ENCODE measurements around the gene CC2D2A. TPM values are rescaled to one million over a fixed set of nuclear protein-coding genes. Genes with fewer than 3 reads are reported as not detected.

The CC2D2A gene
- total RNA-seq, 2 experiments from 2014 or later: not detected

- no peaks in the 10 kb centered on the region for H3K36me3 Mint-ChIP-seq
- H3K9me3 Mint-ChIP-seq (ENCODE audit: low read depth): no peaks in the 10 kb centered on the region
- no peak for DNase-seq
- CTCF ChIA-PET: interaction anchor here (3.3 kb wide), 1 partner anchor 13 kb away, joined by 12 read pairs; no protein-coding TSS in a partner anchor
- H3K4me1 Mint-ChIP-seq: peaks cover 3% of the 10 kb centered on the region
- H3K27me3 Mint-ChIP-seq: peaks cover 4% of the 10 kb centered on the region
- no peak overlapping the region for H3K4me3 Mint-ChIP-seq
- H3K27ac Mint-ChIP-seq: no peak overlapping the region
- ATAC-seq: no peak
Observed at GRCh38 chr4:15444879-15445547, 24.7 kb upstream of the CC2D2A start.

- Mint-ChIP-seq H3K4me1 (no peaks in the 10 kb centered on the region), H3K36me3 (no peaks in the 10 kb centered on the region), H3K9me3 (ENCODE audit: low read depth) (no peaks in the 10 kb centered on the region), H3K27me3 (peaks cover 4% of the 10 kb centered on the region), H3K4me3 (no peak overlapping the region), H3K27ac (no peak overlapping the region)
- ATAC-seq (no peak), DNase-seq (no peak)
- CTCF ChIA-PET: interaction anchor here (1.0 kb wide), 1 partner anchor 18 kb away, joined by 3 read pairs; the partner anchor contains the start of gene CC2D2A
Observed at GRCh38 chr4:15451181-15451865, 18.4 kb upstream of the CC2D2A start.

- H3K27me3 Mint-ChIP-seq: peaks cover 4% of the 10 kb centered on the region
- no peaks in the 10 kb centered on the region for H3K4me1 Mint-ChIP-seq
- no peak for ATAC-seq
- CTCF ChIA-PET: no interaction called here
- no peaks in the 10 kb centered on the region for H3K9me3 Mint-ChIP-seq (ENCODE audit: low read depth)
- no peak overlapping the region for H3K4me3 Mint-ChIP-seq
- H3K27ac Mint-ChIP-seq: no peak overlapping the region
- H3K36me3 Mint-ChIP-seq: no peaks in the 10 kb centered on the region
- DNase-seq: no peak
Observed at GRCh38 chr4:15451866-15452765, 17.6 kb upstream of the CC2D2A start.

- Mint-ChIP-seq H3K4me3 (no peak overlapping the region), H3K4me1 (no peaks in the 10 kb centered on the region), H3K27ac (no peak overlapping the region), H3K27me3 (peaks cover 4% of the 10 kb centered on the region), H3K36me3 (no peaks in the 10 kb centered on the region), H3K9me3 (ENCODE audit: low read depth) (no peaks in the 10 kb centered on the region)
- DNase-seq (no peak), ATAC-seq (no peak)
- CTCF ChIA-PET: interaction anchor here (1.1 kb wide), 1 partner anchor 31 kb away, joined by 3 read pairs; no protein-coding TSS in a partner anchor
Observed at GRCh38 chr4:15455290-15455689, 14.4 kb upstream of the CC2D2A start.

GRCh38 chr4:15457406-15458201 lies 12.1 kb upstream of the CC2D2A start:
- H3K27ac Mint-ChIP-seq: no peak overlapping the region
- peaks cover 6% of the 10 kb centered on the region for H3K27me3 Mint-ChIP-seq
- CTCF ChIA-PET: interaction anchor here (0.7 to 3.3 kb wide), 21 partner anchors 8 to 499 kb away, joined by 3 to 23 read pairs (median 5); partner anchors contain the start of gene CC2D2A
- ATAC-seq (no peak), DNase-seq (no peak)
- H3K4me1 Mint-ChIP-seq: no peaks in the 10 kb centered on the region
- no peaks in the 10 kb centered on the region for H3K36me3 Mint-ChIP-seq
- no peaks in the 10 kb centered on the region for H3K9me3 Mint-ChIP-seq (ENCODE audit: low read depth)
- no peak overlapping the region for H3K4me3 Mint-ChIP-seq

- CTCF ChIA-PET: interaction anchor here (0.6 to 3.3 kb wide), 12 partner anchors 11 to 229 kb away, joined by 3 to 23 read pairs (median 6); partner anchors contain the start of gene CC2D2A
- DNase-seq: no peak
- Mint-ChIP-seq H3K4me3 (no peak overlapping the region), H3K27ac (no peak overlapping the region), H3K27me3 (peaks cover 6% of the 10 kb centered on the region), H3K9me3 (ENCODE audit: low read depth) (no peaks in the 10 kb centered on the region), H3K36me3 (no peaks in the 10 kb centered on the region), H3K4me1 (no peaks in the 10 kb centered on the region)
- ATAC-seq: no peak
Observed at GRCh38 chr4:15458616-15459015, 11.1 kb upstream of the CC2D2A start.

GRCh38 chr4:15459706-15460105 lies 10.0 kb upstream of the CC2D2A start:
- H3K4me1 Mint-ChIP-seq: no peaks in the 10 kb centered on the region
- H3K4me3 Mint-ChIP-seq: no peak overlapping the region
- no peaks in the 10 kb centered on the region for H3K9me3 Mint-ChIP-seq (ENCODE audit: low read depth)
- CTCF ChIA-PET: interaction anchor here (1.2 to 2.3 kb wide), 2 partner anchors 63 to 227 kb away, joined by 3 to 10 read pairs; no protein-coding TSS in a partner anchor
- H3K27me3 Mint-ChIP-seq: peaks cover 6% of the 10 kb centered on the region
- H3K36me3 Mint-ChIP-seq: no peaks in the 10 kb centered on the region
- no peak for ATAC-seq
- DNase-seq: no peak
- no peak overlapping the region for H3K27ac Mint-ChIP-seq

- ATAC-seq (no peak), DNase-seq (no peak)
- H3K4me1 Mint-ChIP-seq: peaks cover 12% of the 10 kb centered on the region
- no peaks in the 10 kb centered on the region for H3K9me3 Mint-ChIP-seq (ENCODE audit: low read depth)
- H3K4me3 Mint-ChIP-seq: no peak overlapping the region
- CTCF ChIA-PET: no interaction called here
- no peak overlapping the region for H3K27ac Mint-ChIP-seq
- H3K27me3 Mint-ChIP-seq: peaks cover 3% of the 10 kb centered on the region
- no peaks in the 10 kb centered on the region for H3K36me3 Mint-ChIP-seq
Observed at GRCh38 chr4:15466596-15466995, 3.1 kb upstream of the CC2D2A start.

GRCh38 chr4:15470128-15470475 lies 420 bp downstream of the CC2D2A start:
- Mint-ChIP-seq H3K36me3 (no peaks in the 10 kb centered on the region), H3K9me3 (ENCODE audit: low read depth) (no peaks in the 10 kb centered on the region), H3K4me1 (peaks cover 12% of the 10 kb centered on the region), H3K27me3 (peaks cover 6% of the 10 kb centered on the region), H3K27ac (no peak overlapping the region), H3K4me3 (no peak overlapping the region)
- CTCF ChIA-PET: interaction anchor here (1.2 to 2.5 kb wide), 4 partner anchors 9 to 74 kb away, joined by 3 to 15 read pairs (median 6); no protein-coding TSS in a partner anchor
- DNase-seq (no peak), ATAC-seq (no peak)

GRCh38 chr4:15476396-15476795 lies 6.7 kb downstream of the CC2D2A start:
- Mint-ChIP-seq H3K4me1 (no peaks in the 10 kb centered on the region), H3K4me3 (no peak overlapping the region), H3K27ac (no peak overlapping the region), H3K9me3 (ENCODE audit: low read depth) (no peaks in the 10 kb centered on the region), H3K36me3 (no peaks in the 10 kb centered on the region), H3K27me3 (peaks cover 3% of the 10 kb centered on the region)
- ATAC-seq (no peak), DNase-seq (no peak)
- CTCF ChIA-PET: no interaction called here

- Mint-ChIP-seq H3K4me1 (no peaks in the 10 kb centered on the region), H3K36me3 (no peaks in the 10 kb centered on the region)
- CTCF ChIA-PET: interaction anchor here (1.0 to 1.6 kb wide), 4 partner anchors 10 to 174 kb away, joined by 3 to 8 read pairs (median 4); no protein-coding TSS in a partner anchor
Observed at GRCh38 chr4:15478724-15479088, 9.0 kb downstream of the CC2D2A start.

GRCh38 chr4:15479089-15479912 lies 9.6 kb downstream of the CC2D2A start:
- H3K9me3 Mint-ChIP-seq (ENCODE audit: low read depth): no peaks in the 10 kb centered on the region
- no peaks in the 10 kb centered on the region for H3K36me3 Mint-ChIP-seq
- DNase-seq (no peak), ATAC-seq (no peak)
- no peaks in the 10 kb centered on the region for H3K27me3 Mint-ChIP-seq
- CTCF ChIA-PET: interaction anchor here (0.9 to 2.3 kb wide), 9 partner anchors 9 to 477 kb away, joined by 3 to 10 read pairs (median 3); partner anchors contain the start of gene CC2D2A
- no peak overlapping the region for H3K4me3 Mint-ChIP-seq
- H3K4me1 Mint-ChIP-seq: no peaks in the 10 kb centered on the region
- H3K27ac Mint-ChIP-seq: no peak overlapping the region

More at GRCh38 chr4:15478724-15479088, 9.0 kb downstream of the CC2D2A start:
- H3K4me3 Mint-ChIP-seq: no peak overlapping the region
- no peaks in the 10 kb centered on the region for H3K9me3 Mint-ChIP-seq (ENCODE audit: low read depth)
- no peaks in the 10 kb centered on the region for H3K27me3 Mint-ChIP-seq
- ATAC-seq: no peak
- no peak for DNase-seq
- H3K27ac Mint-ChIP-seq: no peak overlapping the region

All from activated CD8-positive, alpha-beta memory T cell treated with anti-CD3 and anti-CD28 coated beads, Interleukin-2, amount 10 ng/mL, durations not matched to agents 7 days and 5 days (primary cell).